ENCODE results near the gene FAM120A.
A peak's percentile ranks its signal among the peaks of the same experiment; 100 is the strongest.

Gene FAM120A

GRCh38 chr9:93558503-93558902 is 107.0 kb downstream of the FAM120A start:
- DNase-seq (ENCODE audit: low read depth in 3 of 3) = no peak

DNA sequence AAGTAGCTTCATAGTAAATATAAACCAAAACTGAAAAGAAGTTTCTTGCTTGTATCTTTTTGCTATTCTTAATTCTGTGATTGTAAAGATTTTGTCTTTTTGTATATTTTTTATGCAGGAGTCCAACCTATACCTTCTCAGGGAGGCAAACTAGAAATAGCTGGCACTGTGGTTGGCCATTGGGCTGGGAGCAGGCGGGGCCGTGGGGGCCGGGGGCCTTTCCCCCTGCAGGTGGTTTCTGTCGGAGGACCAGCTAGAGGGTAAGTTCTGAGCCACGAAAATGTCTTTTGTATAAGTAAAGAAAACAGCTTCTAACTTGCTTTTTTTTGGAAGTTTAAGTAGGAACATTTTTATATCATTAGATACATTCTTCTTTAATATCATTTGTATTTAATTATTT is 109.5 kb downstream of the FAM120A start:
- DNase-seq (ENCODE audit: low read depth in 3 of 3) = no peak

DNA sequence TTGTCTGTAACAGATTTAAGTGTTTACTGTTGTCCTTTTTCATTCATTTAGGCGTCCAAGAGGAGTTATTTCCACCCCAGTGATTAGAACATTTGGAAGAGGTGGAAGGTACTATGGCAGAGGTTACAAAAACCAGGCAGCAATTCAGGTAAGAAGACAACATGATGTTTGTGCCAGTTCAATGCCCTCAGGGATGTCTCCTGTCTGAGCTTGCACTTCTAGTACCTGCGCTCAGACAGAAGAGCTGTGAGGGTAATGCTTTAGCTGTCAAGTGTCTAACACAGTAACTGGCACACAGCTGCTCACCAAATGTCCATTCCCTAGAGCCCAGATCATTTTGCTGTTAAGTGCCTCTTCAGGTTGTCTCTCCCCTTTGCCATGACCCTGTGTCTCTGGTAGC is 110.7 kb downstream of the FAM120A start:
- DNase-seq (ENCODE audit: low read depth in 3 of 3) = no peak

DNA sequence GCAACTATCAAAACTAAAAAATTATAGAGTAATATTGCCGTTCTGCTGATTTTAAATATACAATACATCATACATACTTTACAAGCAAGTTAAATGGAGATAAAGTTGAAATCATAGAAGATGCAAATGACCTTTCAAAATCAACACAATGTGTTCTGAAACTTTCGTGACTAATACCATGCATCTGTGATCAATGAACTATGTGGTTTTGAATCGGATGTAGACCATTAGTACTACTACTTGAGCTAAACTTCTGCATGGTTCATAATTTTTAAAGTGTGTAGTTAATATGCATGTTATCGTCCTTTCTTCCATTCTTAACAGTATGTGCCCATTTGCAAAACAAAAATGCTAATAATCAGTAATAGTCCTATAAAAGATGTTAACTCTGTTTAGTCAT is 113.6 kb downstream of the FAM120A start:
- no peak for DNase-seq (ENCODE audit: low read depth in 3 of 3)

DNA sequence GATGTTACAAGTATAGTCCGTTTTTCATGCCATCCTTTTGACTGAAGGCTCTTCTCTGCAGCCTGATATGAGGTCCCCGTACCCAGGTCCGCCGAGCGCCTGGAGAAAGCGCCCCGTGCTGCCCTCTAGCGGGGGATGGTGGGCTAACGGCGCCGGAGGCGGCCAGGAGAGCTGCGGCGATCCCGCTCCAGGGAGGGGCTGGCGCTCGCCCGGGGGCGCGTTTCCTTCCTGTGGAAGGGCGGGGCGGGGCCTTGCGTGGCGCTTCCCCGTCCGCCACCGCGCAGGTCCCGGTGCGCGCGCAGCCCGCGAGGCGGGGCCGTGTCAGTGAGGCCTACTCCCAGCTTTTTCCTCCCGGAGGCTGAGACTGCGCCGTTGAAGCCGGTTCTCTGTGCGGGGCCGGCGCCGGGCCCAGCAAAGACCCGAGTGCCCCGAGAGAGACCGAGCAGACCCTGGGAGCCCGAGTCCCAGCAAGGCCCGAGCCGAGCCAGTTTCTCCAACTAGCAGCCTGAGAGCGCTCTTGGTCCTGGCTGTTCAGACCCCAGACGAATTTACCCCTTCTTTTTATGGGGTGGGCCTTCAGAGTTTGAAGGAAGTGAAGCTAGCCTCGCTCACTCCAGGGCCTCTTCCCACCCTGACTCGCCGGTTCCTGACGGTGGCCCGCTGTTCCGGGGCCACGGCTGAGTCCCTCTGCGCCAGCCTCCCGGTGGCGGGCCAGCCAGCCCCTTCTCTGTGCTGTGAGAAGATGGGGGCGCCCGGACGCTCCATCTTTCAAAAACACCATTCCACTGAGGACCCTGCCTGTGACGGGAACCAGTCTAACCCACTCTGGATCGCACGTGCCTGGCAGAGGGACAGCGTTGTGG is 115.2 kb downstream of the FAM120A start:
- peak; percentile 98 to 99 (median 98) for DNase-seq (ENCODE audit: low read depth in 3 of 3)

GRCh38 chr9:93567271-93567959 is 115.9 kb downstream of the FAM120A start:
- DNase-seq (ENCODE audit: low read depth in 3 of 3) = no peak

DNA sequence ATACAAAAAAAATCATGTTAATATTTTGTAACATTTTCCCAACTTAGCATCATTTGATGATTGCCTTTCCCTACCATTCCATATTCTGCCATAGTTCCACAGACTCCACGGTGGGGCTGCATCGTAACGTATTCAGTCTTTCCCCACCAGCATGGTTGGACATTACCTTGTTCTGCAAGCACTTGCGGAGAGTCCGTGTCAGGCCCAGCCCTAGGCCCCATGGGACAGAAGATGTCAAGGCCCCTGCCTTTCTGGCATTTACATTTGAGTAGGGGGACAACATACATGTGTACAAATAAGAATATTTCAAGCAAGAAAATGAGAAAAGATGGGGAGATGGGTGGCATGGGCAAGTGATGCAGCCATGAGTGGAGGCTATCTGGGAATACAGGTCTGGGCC is 116.7 kb downstream of the FAM120A start:
- DNase-seq (ENCODE audit: low read depth in 3 of 3) = no peak

- DNase-seq (ENCODE audit: low read depth in 3 of 3) = no peak
Observed at GRCh38 chr9:93569621-93570174, 118.2 kb downstream of the FAM120A start.

DNA sequence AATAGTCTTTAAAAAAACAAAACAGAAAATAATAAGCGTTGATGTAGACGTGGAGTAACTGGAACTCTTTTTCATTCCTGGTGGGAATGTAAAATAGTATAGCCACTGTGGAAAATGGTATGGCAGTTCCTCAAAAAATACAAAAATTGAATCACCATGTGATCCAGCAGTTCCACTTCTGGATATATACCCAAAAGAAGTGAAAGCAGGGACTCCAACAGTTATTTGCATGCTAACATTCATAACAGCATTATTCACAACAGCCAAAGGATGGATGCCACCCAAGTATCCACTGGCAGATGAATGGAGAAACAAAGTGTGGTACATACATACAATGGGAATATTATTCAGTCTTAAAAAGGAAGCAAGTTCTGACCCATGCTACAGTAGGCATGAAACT is 120.7 kb downstream of the FAM120A start:
- no peak for DNase-seq (ENCODE audit: low read depth in 3 of 3)

GRCh38 chr9:93572636-93573515 is 121.4 kb downstream of the FAM120A start:
- no peak for DNase-seq (ENCODE audit: low read depth in 3 of 3)

- DNase-seq (ENCODE audit: low read depth in 3 of 3) = no peak
Observed at GRCh38 chr9:93573516-93573828, 122.0 kb downstream of the FAM120A start.

GRCh38 chr9:93574091-93574899 is 122.8 kb downstream of the FAM120A start:
- no peak for DNase-seq (ENCODE audit: low read depth in 3 of 3)

- DNase-seq (ENCODE audit: low read depth in 3 of 3) = no peak
Observed at GRCh38 chr9:93574900-93575795, 123.7 kb downstream of the FAM120A start.

DNA sequence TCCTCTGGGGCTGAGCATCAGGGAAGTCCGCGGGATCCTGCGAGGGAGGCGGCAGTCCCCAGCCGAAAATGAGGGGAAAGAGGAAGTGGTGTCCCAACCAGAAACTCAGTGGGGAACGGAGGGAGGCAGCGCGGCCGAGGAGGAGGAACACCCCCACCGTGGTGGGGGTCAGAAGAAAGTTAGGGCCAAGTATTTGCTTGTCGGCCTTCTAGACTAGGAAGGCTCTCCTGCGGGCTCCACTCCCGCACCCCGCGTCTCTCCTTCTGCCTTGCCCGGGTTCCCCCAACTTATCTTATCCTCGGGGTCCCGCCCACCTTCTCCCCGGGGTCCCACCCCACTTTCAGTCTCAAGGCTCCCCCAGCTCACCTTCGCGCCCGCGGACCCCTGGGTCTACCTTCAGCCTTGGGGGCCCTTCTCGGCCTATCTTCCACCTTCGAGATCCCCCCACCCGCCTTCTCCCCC is 124.3 kb downstream of the FAM120A start:
- DNase-seq (ENCODE audit: low read depth in 3 of 3) = peak in 1 of 3 experiments; percentile 41

- peak in 1 of 3 experiments; percentile 23 for DNase-seq (ENCODE audit: low read depth in 3 of 3)
Observed at GRCh38 chr9:93576258-93577077, 125.0 kb downstream of the FAM120A start, which contains the start of gene PHF2. Gene PHF2 (plus strand): TSS chr9:93576584. CDS start chr9:93576774, 190 bp downstream.

GRCh38 chr9:93577078-93577974 is 125.8 kb downstream of the FAM120A start:
- peak in 1 of 3 experiments; percentile 12 for DNase-seq (ENCODE audit: low read depth in 3 of 3)

- no peak for DNase-seq (ENCODE audit: low read depth in 3 of 3)
Observed at GRCh38 chr9:93577975-93578682, 126.6 kb downstream of the FAM120A start.

Data from stimulated activated CD4-positive, alpha-beta T cell treated with anti-CD3 and anti-CD28 coated beads, TNF-alpha, amount 100 ng/mL, for 4 hours (primary cell).